Activated CD4-positive, alpha-beta T cell treated with anti-CD3 and anti-CD28 coated beads for 4 hours (primary cell): ENCODE measurements around the gene TCF7L1.

Experiments used
- DNase-seq, 2 donors: peaks; one replicate each; pipeline ENCODE4 v3.0.0-alpha.2; 2020

TCF7L1 gene

DNA sequence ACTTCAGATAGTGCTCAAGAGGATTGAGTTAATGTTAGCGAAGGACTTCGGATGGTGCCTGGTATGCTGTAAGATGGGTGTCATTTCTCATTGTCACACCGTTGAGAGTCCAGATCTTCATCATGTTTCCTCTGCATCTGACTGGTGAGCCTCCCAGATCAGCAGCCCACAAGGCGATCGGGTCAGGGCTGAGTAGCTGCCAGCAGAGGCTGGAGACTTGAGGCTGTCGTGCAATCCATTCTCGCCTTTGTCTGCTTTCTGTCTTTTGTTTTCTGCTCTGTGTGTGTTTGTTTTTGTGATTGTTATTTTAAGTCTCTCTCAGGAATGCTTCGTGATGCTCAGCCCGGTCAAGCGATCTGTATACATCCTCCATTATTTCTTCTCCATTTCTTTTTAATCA lies 98.8 kb downstream of the TCF7L1 start:
- DNase-seq: no peak

DNA sequence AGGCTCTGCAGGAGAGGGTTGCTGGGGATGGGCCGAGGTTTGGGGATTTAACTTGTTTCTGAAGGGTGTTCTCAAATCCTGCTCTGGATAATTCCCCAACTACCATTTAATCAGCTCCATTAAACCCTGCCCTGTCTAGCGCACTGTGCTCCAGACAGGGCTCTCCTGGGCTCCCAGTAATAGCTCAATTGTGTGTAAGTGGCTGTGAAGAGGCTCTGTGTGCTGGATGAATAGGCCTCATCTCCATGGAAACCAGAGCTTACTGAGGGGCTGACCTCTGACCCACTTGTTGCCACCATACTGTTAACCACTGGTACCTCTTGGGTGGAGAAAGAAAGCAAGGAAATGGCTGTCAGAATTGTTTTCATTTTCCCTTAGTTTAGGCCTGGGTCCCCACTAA lies 101.7 kb downstream of the TCF7L1 start:
- no peak for DNase-seq

DNA sequence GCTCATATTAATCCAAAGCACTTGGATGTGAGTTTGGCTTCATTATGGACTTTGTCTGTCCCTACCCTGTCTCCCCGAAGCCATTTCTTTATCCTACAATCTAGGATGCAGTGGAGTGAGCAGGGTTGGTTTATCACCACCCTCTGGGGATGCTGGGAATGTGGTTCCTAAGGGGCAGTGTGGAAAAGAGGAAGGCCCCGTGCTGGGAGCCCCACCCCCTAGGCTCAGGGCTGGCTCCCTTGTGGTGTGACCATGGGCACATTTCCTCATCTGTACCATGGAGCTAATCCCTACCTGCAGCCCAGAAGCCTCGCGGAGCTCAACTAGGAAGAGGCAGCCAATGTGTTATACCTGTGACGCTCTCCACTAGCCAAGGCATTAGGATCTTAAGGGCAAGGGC lies 102.1 kb downstream of the TCF7L1 start:
- DNase-seq: no peak

DNA sequence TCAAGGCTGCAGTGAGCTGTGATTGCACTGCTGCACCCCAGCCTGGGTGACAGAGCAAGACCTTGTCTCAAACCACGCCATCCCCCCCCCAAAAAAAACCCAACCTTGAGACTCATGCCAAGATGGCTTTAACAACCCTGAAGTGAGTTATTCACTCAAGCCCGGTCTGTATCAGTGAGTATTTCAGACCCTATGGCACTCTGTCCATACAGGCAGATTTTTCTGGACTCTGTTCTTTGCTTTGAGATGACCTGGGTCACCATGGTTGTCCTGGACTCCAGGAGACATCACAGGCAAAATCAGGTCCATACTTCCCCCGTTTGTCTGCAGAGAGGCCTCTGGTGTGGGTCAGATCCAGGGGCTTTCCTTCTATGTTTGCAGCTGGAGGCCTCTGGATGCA lies 102.9 kb downstream of the TCF7L1 start:
- no peak for DNase-seq

DNA sequence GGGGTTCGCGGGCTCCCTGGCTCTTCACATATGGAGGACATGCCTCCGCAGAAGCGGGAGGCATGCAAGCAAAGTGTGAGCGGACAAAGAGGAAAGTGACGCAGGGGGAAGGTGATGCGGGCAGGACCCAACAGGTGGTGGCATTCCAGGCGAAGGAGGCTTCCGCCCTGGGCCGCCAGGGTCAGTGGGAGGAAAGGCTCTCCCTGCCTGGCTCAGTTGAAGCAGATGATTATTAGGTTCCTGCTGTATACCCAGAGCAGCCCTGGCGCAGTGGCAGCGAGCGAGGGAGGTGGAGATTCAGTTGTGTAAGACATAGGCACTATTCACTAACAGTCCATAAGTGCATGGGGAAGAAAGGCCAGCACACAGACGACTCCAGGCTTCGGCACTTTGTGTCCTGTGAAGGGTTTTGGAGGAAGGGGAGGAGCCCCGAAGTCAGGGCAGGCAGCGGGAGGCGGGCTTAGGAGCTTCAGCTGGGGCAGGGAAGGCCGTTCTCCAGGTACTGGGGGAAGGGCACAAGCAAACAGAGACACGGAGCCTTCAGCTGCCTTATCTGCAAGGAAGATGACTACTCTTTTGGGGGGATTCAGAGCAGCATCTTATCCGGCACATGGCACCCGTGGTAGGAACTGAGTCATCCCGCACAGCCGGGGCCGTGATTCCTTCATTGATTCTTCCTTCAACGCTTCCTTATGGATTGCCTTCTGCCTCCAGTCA lies 104.8 kb downstream of the TCF7L1 start:
- DNase-seq: no peak

DNA sequence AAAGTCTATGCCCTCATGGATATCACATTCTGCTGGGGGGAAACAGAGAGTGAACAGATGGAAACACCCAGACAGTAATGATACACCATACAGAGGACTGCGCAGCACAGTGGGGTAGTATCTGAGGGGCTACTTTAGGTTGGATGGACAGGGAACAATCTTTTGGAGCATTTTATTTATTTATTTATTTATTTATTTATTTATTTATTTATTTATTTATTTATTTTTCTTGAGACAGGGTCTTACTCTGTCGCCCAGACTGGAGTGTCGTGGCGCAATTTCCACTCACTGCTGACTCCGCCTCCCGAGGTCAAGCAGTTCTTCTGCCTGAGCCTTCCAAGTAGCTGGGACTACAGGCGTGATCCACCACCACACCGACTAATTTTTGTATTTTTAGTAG lies 105.4 kb downstream of the TCF7L1 start:
- no peak for DNase-seq

DNA sequence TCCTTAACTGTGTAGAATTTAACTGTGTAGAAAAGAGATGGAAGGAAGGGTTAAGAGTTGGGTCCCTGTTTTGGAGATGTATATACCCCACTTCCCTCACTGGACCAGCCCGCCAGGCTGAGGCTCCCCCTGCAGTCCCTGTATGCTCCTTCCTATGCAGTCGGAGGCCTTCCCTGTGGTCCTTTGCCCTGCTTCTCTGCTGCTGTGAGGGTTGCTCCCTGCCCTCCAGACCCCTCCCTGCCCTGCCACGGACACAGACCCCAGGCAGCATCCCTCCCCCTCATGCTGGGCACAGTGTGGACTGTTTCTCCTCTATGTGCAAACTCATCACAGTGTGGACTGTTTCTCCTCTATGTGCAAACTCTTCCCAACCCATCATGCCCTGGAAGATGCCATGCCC lies 105.9 kb downstream of the TCF7L1 start:
- DNase-seq: no peak

DNA sequence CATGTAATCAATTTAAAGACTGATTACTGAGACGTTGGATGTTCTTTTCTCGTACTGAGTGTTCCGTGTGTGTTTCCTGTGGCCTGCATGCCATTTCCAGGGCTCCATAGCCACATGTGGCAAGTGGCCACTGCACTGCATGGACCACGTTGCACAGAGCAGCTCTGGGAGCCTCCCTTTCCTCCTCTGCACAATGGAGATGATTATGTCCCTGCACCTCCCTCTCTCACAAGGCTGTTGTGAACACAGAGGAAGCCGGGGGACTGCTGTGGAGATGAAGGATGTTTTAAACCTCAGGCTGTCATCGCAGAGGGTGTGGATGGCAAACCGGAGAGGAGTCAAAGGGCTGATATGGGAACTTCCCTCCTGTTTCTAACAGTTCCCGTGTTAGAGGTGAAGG lies 106.9 kb downstream of the TCF7L1 start:
- no peak for DNase-seq

DNA sequence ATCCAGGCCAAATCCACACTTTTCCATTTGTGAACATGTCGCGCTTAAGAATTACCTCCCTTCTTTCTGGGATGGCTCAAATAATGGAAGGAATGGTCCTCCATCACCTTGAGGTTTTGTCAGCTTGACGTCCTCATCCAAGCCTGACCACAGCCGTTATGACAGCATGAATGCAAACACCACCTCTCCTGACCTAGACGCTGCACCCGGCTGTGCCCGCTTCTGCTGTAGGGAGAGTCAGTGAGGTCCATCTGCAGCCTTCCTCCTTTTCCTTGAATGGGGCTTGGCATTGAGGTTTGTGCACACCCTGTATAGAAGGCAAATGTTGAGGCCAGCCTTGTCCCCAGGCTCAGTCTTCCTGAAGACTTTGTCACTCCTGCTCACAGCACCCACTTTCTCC lies 109.1 kb downstream of the TCF7L1 start:
- DNase-seq: no peak

DNA sequence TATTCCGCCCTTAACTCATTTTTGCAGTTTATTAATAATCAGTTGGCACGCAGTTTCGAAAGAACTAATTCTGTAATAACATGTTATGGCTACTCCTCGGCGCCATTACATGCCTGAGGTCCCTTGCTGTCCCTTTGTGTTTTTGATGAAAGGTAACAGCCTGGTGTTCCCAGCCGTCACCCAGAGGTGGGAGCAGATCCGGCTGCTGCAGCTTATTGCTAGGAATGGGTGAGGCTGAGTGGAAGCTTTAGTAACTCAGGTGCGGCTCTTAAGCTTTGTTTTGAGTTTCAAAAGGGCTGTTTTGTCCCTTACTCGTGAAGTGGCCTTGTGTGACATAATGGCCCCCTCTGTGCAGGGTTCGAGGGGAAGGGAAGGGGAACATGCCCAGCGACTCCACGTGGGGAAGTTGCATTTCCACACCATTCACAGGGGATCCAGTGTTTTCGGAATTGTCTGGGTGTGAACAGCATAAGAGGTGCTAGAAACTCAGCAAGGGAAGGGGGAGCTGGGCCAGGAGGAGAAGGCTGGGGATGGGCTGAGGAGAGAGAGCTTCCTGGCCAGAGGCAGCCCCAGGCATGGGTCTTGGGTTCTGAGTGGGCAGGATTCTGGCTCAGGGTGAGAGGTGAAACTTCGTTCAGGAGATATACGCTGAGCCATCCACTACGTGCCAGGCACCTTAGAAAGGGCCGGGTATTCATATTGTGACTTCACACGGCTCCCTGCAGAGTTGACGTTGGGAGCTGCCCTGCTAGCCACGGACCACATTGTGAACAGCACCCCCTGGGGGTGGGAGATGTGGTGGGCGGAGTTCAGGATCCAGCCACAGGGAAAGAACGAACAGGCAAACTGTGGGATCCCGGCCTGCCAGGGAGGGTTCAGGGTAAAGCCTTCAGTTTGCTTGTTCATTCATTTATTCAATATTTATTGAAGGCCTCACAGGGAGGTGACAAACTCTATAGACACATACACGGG lies 110.2 kb downstream of the TCF7L1 start:
- DNase-seq: no peak

DNA sequence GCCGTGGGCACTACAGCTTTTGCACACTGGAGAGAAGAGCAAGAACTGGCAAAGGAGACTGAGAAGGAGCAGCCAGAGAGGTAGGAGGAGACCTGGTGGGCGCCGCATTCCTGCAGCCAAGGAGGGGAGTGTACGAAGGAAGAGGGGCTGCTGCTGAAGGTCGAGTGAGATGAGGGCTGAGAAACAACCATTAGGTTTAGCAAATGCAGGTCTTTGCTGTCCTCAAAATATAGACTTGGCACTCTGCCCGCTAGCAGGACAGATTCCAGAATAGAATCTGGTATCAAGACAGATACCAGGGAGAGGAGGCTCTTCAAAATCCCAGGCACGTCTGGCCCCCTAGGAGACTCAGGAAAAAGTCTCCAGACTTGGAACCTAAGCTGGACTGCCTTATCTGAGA lies 111.6 kb downstream of the TCF7L1 start:
- DNase-seq: no peak

DNA sequence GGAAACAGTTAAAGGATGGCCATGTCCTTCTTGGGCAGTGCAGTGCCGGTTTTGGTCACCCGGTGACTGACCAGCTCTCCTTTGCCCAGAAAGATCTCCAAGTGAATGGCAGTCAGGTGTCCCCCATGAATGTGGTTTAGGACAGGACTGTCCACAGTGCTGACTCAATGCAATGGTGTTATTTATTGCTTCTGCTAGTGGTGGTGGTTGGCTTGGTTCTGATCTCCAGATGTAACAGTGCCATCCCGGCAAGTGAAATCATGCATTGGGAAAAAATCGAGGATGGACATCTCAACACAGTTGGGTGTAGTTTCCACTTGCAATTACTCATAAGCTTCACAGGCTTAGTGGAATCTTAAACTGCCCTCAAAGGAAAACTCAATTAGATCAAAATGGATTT lies 112.7 kb downstream of the TCF7L1 start:
- no peak for DNase-seq

DNA sequence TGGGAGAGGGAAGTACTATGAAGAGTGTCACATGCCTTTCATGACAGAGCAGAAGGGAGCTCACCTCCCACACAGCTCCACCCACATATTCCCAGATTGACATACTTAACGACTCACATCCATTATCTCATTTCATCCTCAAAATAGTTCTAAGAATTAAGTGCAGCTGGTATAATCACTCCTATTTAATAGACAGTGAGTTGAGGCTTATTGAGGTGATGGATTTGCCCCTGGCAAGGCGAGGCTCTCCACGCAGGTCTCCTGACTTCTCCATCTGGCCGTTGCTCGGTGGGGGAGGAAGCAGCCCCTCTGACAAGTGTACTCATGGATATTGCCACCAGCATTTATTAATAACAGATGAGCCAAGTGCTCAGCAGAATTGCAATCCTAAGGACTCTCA lies 113.2 kb downstream of the TCF7L1 start:
- DNase-seq: no peak

DNA sequence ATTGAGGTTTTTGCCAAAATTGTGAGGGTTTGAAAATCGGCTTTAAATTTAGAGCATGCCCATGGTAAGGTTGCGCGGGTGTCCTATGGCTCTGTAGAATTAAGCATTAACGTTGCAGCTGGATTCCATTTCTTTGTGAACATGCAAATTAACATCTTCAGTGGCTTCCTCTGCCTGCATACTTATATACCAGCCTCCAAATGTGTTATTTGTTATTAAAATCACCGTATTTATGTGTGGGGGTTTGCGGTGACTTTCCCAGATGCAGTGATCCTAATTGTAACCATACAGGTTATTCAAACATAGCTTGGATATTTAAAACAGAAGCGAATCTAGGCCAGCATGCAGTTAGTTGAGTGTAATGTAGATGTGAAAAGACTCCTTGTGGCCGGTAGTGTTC lies 114.4 kb downstream of the TCF7L1 start:
- no peak for DNase-seq

DNA sequence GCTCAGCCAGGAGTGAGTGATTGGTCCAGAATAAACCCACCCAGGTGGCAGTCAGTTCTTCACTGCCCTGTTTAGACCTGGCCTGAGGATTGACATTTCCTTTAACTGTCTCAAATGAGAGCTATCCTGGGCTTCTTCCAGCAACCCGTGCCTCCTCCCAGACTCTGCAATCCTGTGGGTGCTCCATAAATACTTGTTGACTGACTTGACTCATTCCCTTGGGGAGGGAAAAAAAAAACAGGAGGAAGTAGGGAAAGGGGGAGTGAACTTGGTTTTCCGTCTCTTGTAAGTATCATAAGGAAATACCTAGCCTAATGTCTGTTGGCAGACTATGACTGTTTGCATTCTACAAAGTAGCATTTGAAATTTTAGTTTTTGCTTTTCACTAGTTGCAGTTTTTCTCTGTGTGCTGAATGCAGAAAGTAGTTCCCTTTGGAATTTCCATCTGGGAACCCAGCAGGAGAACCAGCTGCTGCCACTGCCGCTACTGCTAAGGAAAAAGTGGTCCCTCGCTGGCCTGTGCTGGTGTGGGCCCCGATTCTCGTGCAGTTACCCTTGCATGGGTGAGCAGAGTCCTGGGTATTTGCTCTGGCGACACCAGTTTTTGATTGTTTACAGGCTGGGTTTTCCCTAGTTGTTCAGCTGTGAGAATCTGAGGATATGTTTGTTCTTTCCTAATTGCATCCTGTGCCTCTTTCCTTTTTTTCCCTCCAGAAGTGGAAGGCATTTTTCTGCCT lies 115.7 kb downstream of the TCF7L1 start:
- no peak for DNase-seq

DNA sequence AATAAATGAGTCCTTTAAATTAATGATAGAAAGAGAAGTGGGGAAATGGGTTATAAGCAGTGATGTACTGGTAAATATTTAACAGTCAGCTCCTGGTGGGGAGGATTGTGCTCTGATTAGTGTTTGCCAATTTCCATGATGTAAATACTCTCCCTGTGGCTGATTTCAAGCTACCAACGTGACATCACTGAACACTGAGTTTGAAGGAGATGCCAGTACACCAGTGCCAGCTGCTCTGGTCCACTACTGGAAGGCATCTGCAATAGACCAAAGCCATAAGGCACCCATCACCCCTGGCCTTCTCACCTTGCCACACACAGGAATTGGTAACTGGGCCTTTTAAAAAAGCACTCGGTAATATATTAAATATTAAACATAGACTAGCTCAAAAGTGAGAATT lies 116.9 kb downstream of the TCF7L1 start:
- DNase-seq: no peak

DNA sequence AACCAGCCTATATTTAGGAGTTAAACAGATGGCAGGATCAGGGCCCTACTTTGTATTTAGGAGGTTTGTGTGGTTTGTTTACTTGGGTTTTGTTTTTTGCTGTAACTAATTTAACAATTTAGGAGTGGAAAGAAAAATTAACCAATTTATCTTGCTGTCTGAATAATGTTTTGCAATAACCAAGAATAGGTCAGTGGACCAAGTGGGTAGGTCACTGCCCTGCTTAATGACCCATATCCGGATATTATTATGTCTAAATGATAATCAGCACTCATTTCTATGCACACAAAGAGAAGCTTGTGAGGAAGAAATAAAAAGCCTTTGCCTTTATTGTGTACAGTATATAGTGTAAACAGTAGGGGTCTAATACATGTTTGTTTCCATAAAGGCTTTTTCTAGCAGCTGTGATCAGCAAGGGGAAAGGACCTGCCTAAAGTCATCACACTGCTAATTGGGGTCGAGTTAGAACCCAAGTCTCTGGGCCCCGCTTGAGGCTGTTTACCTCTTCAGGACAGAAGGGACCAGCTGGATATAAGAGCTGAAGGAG lies 118.0 kb downstream of the TCF7L1 start:
- no peak for DNase-seq

DNA sequence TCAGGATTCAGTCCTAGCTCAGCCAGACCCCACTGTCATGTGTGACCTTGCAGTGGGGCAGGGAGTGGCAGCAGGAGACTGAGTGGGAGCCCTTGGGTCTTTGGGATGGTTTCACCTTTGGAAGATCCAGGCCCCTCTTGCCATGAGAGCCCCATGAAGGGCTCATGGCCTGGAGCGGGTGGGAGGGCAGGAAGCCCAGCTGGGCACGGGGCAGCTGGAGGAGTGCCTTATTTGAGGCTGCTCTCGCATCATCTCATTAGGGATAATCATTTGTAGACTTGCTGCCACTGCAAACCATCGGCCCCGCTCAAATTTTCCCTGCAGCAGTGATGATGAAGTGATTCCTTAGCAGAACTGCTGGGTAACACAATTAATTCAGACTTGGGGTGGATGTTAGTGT lies 120.7 kb downstream of the TCF7L1 start:
- DNase-seq: no peak

DNA sequence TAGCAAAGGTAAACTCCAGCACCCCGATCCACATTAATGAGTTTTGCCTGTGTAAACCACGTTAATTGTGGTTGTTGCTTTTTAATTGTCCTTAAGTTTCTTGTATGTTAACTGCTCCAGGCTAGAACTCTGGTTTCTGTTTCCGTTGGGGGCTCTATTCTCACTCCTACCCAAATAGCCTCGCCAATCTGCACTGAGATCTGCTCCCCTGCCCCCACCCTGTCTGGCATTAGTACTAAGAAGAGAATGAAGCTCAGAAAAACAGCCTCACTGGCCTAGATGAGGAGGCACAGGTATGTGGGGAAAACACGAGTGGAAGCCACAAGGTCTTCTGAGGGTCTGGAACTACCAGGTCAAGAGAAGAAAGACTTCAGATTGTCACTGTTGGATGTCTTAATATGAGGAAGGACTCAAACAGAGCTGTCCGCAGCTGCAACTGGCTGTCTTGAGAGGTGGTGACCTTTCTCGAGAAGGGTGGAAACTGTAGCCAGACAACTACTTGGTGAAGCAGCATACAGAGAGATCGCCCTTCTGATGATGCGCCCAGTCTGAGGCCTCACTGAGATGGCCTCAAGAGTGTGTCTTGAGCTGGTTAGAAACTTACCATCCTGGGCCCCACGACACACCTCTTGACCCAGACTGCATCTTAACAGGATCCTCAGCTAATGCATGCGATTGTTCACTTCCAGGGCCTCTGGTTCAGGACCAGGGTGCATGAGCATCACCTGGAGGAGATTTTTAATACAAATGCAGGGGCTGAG lies 121.5 kb downstream of the TCF7L1 start:
- no peak for DNase-seq

DNA sequence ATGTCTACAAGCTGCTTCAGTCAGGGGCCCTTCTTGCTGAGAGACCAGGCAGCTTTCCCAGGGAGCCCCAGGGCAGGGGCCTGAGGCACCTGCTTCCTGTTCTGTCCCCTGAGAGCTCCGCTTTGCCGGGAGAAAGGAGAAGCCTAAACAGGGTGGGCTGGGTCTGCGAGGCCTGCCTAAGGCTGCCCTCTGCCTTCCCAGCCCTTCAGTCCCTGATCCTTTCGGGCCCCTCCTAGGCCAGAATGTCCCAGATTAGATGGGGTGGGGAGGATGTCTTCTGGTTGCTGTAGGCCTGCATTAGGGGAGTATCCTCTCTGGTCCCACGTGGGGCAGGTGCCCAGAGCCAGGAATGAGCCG lies 122.2 kb downstream of the TCF7L1 start:
- DNase-seq: no peak

DNA sequence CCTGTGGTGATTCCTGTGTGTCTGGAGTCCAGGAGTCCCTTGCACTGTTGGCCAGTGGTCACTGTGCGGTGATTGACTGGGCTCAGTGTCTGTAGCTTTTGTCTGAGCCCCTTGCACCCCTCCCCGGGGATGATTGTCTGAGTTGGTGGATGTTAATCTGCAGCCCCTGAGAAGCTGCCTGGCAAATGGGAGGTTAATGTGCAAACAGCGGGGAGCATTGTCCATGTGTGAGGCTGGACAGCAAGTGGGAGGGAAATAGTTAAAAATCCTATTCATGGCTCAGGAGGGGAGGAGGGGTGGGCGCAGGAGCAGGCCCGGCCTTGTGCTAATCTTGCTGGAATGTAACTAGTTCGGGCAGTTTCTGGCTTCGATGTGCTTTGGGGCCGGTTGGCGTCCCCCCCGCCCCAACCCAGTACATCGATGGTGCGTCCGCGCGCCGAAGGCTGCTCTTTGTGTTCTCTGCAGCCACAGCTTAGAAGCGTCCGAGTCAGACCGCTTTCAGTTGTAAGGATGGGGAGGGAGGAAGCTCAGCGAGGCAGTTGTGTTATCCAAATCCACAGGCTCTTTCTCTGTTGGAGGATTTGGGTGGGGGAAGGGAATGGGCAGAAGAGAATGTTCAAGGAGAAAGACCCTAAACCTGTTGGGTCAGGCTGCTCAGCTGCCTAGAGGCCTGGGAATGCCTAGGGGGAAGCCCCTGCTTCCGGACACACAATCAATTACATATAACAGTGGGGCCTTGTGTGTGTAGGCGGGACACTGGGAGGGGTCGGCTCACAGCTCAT lies 122.8 kb downstream of the TCF7L1 start:
- DNase-seq: no peak
